GM12878 (cell line): ENCODE measurements around the gene FLT3LG.

Experiments
- CBX5 ChIP-seq: sonication (generic); IDR thresholded peaks from 2 replicates; pipeline ENCODE4 v1.6.1; 2016; ENCODE audit warnings: low read depth, moderate library complexity, mild to moderate bottlenecking, inconsistent platforms
- EZH2 ChIP-seq: IDR thresholded peaks from 2 replicates; pipeline ENCODE4 v1.6.1; 2012; ENCODE audit warnings: low read depth, mild to moderate bottlenecking, control low read depth, inconsistent platforms, low read length, borderline replicate concordance; ENCODE audit not compliant: control insufficient read depth
- FOXM1 ChIP-seq: IDR thresholded peaks from 2 replicates; pipeline ENCODE4 v1.6.1; 2012; ENCODE audit warnings: low read depth, mild to moderate bottlenecking, inconsistent platforms, low read length, moderate library complexity
- HDGF ChIP-seq: fragments of 450-650 bp; IDR thresholded peaks from 2 replicates; pipeline ENCODE4 v1.6.1; 2016; ENCODE audit warnings: antibody characterized with exemption
- NFYA ChIP-seq: IDR thresholded peaks from 2 replicates; pipeline ENCODE4 v1.6.1; 2011; ENCODE audit warnings: low read depth, mild to moderate bottlenecking, low read length, improper control_type of control experiment, borderline replicate concordance
- POLR2A ChIP-seq: IDR thresholded peaks from 2 replicates; pipeline ENCODE4 v1.6.1; 2011; ENCODE audit warnings: low read depth, mild to moderate bottlenecking, low read length
- RAD21 ChIP-seq: IDR thresholded peaks from 2 replicates; pipeline ENCODE4 v1.6.1; 2011; ENCODE audit warnings: mild to moderate bottlenecking, low read depth, low read length, moderate library complexity; ENCODE audit not compliant: insufficient read depth
- SRF ChIP-seq, 2 experiments: IDR thresholded peaks; 2 replicates each; pipeline ENCODE4 v1.6.1; 2011; ENCODE audit warnings: low read depth in 2 of 2, low read length in 2 of 2, mild to moderate bottlenecking in 1 of 2, moderate library complexity in 1 of 2
- ZNF274 ChIP-seq: IDR thresholded peaks from one replicate; pipeline ENCODE4 v1.8.0; 2011; ENCODE audit not compliant: insufficient read length, insufficient read depth
- TF ChIP-seq, protein P1 (sequence below), 3 experiments: IDR thresholded peaks in 2 of 3; conservative IDR thresholded peaks in 1 of 3; 2 replicates each; pipeline ENCODE4 v1.5.1; 2011; ENCODE audit warnings: low read depth in 3 of 3, low read length in 3 of 3, mild to moderate bottlenecking in 3 of 3, control low read depth in 2 of 3, moderate library complexity in 2 of 3, inconsistent platforms in 1 of 3, mixed read lengths in 1 of 3; ENCODE audit not compliant: control insufficient read depth in 2 of 3, insufficient read depth in 1 of 3; ENCODE audit errors: extremely low read depth in 1 of 3
- TF ChIP-seq, protein P2 (sequence below): IDR thresholded peaks from 2 replicates; pipeline ENCODE4 v1.6.1; 2012; ENCODE audit warnings: low read depth, low read length, improper control_type of control experiment
- TF ChIP-seq, protein P3 (sequence below): IDR thresholded peaks from 2 replicates; pipeline ENCODE4 v1.6.1; 2011; ENCODE audit warnings: low read depth, low read length, improper control_type of control experiment, borderline replicate concordance

DNA sequence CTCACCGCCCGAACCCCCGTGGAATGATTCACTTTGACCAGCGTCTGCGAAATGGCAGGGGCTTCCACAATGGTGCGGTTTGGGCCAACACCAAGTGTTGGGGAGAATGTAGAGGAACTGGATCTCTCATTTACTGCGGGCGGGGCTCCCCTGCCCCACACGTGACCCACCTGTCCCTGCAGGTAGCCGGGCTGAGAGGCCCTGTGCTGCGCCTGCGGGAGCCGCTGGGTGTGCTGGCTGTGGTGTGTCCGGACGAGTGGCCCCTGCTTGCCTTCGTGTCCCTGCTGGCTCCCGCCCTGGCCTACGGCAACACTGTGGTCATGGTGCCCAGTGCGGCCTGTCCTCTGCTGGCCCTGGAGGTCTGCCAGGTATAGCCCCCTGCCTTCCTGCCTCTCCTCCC is 5.8 kb upstream of the FLT3LG start:
- TF ChIP-seq EZH2 = no peak
- TF ChIP-seq CBX5 = no peak
- TF ChIP-seq, protein P1, sequence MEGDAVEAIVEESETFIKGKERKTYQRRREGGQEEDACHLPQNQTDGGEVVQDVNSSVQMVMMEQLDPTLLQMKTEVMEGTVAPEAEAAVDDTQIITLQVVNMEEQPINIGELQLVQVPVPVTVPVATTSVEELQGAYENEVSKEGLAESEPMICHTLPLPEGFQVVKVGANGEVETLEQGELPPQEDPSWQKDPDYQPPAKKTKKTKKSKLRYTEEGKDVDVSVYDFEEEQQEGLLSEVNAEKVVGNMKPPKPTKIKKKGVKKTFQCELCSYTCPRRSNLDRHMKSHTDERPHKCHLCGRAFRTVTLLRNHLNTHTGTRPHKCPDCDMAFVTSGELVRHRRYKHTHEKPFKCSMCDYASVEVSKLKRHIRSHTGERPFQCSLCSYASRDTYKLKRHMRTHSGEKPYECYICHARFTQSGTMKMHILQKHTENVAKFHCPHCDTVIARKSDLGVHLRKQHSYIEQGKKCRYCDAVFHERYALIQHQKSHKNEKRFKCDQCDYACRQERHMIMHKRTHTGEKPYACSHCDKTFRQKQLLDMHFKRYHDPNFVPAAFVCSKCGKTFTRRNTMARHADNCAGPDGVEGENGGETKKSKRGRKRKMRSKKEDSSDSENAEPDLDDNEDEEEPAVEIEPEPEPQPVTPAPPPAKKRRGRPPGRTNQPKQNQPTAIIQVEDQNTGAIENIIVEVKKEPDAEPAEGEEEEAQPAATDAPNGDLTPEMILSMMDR (IDR thresholded peaks at IDR 0.05 in 2 of 3, conservative IDR thresholded peaks at IDR 0.05 in 1 of 3; ENCODE audit: control insufficient read depth in 2 of 3, extremely low read depth in 1 of 3, insufficient read depth in 1 of 3, low read depth in 3 of 3, low read length in 3 of 3) = no peak
- TF ChIP-seq HDGF = no peak
- no peak for TF ChIP-seq FOXM1
- TF ChIP-seq POLR2A = no peak
- TF ChIP-seq, protein P2, sequence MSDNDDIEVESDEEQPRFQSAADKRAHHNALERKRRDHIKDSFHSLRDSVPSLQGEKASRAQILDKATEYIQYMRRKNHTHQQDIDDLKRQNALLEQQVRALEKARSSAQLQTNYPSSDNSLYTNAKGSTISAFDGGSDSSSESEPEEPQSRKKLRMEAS = no peak
- TF ChIP-seq, protein P3, sequence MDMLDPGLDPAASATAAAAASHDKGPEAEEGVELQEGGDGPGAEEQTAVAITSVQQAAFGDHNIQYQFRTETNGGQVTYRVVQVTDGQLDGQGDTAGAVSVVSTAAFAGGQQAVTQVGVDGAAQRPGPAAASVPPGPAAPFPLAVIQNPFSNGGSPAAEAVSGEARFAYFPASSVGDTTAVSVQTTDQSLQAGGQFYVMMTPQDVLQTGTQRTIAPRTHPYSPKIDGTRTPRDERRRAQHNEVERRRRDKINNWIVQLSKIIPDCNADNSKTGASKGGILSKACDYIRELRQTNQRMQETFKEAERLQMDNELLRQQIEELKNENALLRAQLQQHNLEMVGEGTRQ = no peak
- no peak for TF ChIP-seq ZNF274
- no peak for TF ChIP-seq SRF (IDR thresholded peaks at IDR 0.05; ENCODE audit: low read depth in 2 of 2, low read length in 2 of 2)
- no peak for TF ChIP-seq RAD21
- TF ChIP-seq NFYA = no peak
